Endothelial cell of umbilical vein (primary cell): ENCODE results near the gene KRT74. TPM values are rescaled to one million over a fixed set of nuclear protein-coding genes. Genes with fewer than 3 reads are reported as not detected.

Experiments
- BruUV-seq: library from RNA; stranded (reverse); fragments of 400-500 nt; replicated peaks from 2 replicates; lab custom pipeline; 2021; lab: Mats Ljungman, UMichigan
- CTCF ChIA-PET: fragments of 300-600, 350-600 bp; sonication (Branson Sonifier 250); formaldehyde crosslinking; loops from one replicate; lab custom pipeline; 2021; ENCODE audit warnings: antibody characterized with exemption, inconsistent platforms; lab: Charles Lee
- POLR2A ChIA-PET: fragments of 300-600, 350-600 bp; sonication (Branson Sonifier 250); formaldehyde crosslinking; loops from one replicate; lab custom pipeline; 2021; ENCODE audit warnings: antibody characterized with exemption, inconsistent platforms; lab: Charles Lee
- DNase-seq: peaks from one replicate; pipeline ENCODE4 v3.0.0-alpha.2; 2011; ENCODE audit warnings: low read depth, low spot score
- FAIRE-seq: peaks from 2 replicates; lab custom pipeline; 2011; peaks lifted over from hg19 to GRCh38; lab: Jason Lieb, UNC
- H2AFZ ChIP-seq: 2 replicates; pipeline ENCODE4 v1.6.0; 2012; ENCODE audit warnings: low read depth, low read length, control low read depth, inconsistent platforms
- H3K27ac ChIP-seq: 2 replicates; pipeline ENCODE4 v1.5.1; 2011; ENCODE audit warnings: low read depth, mild to moderate bottlenecking, control low read depth, low read length, moderate library complexity; ENCODE audit not compliant: insufficient read depth
- H3K27me3 ChIP-seq, 2 experiments: 2 replicates each; pipeline versions ENCODE4 v1.6.0 to v1.6.1; 2011; ENCODE audit warnings: low read length in 2 of 2, mixed read lengths in 1 of 2; ENCODE audit not compliant: control insufficient read depth in 2 of 2, insufficient read depth in 2 of 2
- H3K36me3 ChIP-seq, 2 experiments: 2 replicates in 1 of 2; 3 replicates in 1 of 2; pipeline ENCODE4 v1.5.1; 2011; ENCODE audit warnings: low read length in 2 of 2, mild to moderate bottlenecking in 1 of 2, moderate library complexity in 1 of 2; ENCODE audit not compliant: control insufficient read depth in 2 of 2, insufficient read depth in 2 of 2; ENCODE audit errors: extremely low read depth in 1 of 2
- H3K4me1 ChIP-seq: 3 replicates; pipeline ENCODE4 v1.5.1; 2011; ENCODE audit warnings: mild to moderate bottlenecking, low read length; ENCODE audit not compliant: control insufficient read depth, insufficient read depth; ENCODE audit errors: extremely low read depth
- H3K4me2 ChIP-seq: 2 replicates; pipeline ENCODE4 v1.6.1; 2011; ENCODE audit warnings: low read length, control low read depth, mixed read lengths; ENCODE audit not compliant: insufficient read depth
- H3K4me3 ChIP-seq, 3 experiments: fragments of 200-600 bp in 1 of 3; sonication (generic), shearing (Covaris generic) in 1 of 3; replicated peaks in 1 of 3; 2 replicates each; pipeline ENCODE4 v1.5.1; 2011 to 2016; ENCODE audit warnings: control low read depth in 3 of 3, low read length in 3 of 3, mild to moderate bottlenecking in 2 of 3, inconsistent platforms in 1 of 3, low read depth in 1 of 3, moderate library complexity in 1 of 3; ENCODE audit not compliant: insufficient read depth in 1 of 3
- H3K79me2 ChIP-seq: 2 replicates; pipeline ENCODE4 v1.6.0; 2012; ENCODE audit warnings: low read length, inconsistent platforms; ENCODE audit not compliant: control insufficient read depth, insufficient read depth
- H3K9ac ChIP-seq: replicated peaks from 2 replicates; pipeline ENCODE3; 2011; ENCODE audit warnings: low read length, control low read depth; ENCODE audit not compliant: insufficient read depth; ENCODE audit errors: extremely low read depth
- H3K9me1 ChIP-seq: replicated peaks from 3 replicates; pipeline ENCODE4 v1.6.0; 2011; ENCODE audit warnings: mild to moderate bottlenecking, low read length; ENCODE audit not compliant: control insufficient read depth, insufficient read depth; ENCODE audit errors: extremely low read depth
- H3K9me3 ChIP-seq: replicated peaks from 2 replicates; pipeline ENCODE4 v1.5.1; 2012; ENCODE audit warnings: low read length, inconsistent platforms; ENCODE audit not compliant: control insufficient read depth, insufficient read depth
- H4K20me1 ChIP-seq: replicated peaks from 2 replicates; pipeline ENCODE3; 2011; ENCODE audit warnings: mild to moderate bottlenecking, low read length; ENCODE audit not compliant: control insufficient read depth, insufficient read depth; ENCODE audit errors: extremely low read depth
- EZH2 ChIP-seq: IDR thresholded peaks from 2 replicates; pipeline ENCODE4 v1.6.1; 2012; ENCODE audit warnings: borderline replicate concordance, low read depth, mild to moderate bottlenecking, moderate library complexity, low read length, inconsistent platforms; ENCODE audit not compliant: severe bottlenecking
- FOS ChIP-seq: IDR thresholded peaks from 2 replicates; pipeline ENCODE4 v1.6.1; 2011; ENCODE audit warnings: mild to moderate bottlenecking, low read length, moderate library complexity, borderline replicate concordance; ENCODE audit not compliant: insufficient read depth
- GATA2 ChIP-seq: IDR thresholded peaks from 2 replicates; pipeline ENCODE4 v1.7.0; 2011; ENCODE audit warnings: low read depth, mild to moderate bottlenecking, moderate library complexity, mixed read lengths, low read length; ENCODE audit not compliant: insufficient read length, insufficient read depth
- JUN ChIP-seq: IDR thresholded peaks from 2 replicates; pipeline ENCODE4 v1.6.1; 2011; ENCODE audit warnings: borderline replicate concordance, low read depth; ENCODE audit not compliant: insufficient read length, insufficient read depth
- POLR2A ChIP-seq: IDR thresholded peaks from 2 replicates; pipeline ENCODE4 v1.6.1; 2012; ENCODE audit warnings: low read depth, mild to moderate bottlenecking, control low read depth, low read length
- POLR2AphosphoS5 ChIP-seq: IDR thresholded peaks from 2 replicates; pipeline ENCODE4 v1.6.1; 2012; ENCODE audit warnings: low read depth, mild to moderate bottlenecking, control low read depth, low read length, moderate library complexity; ENCODE audit not compliant: insufficient read depth
- dilution Hi-C: fragments of 300-500 bp; cut with MboI; formaldehyde crosslinking; loops from one replicate; pipeline ENCODE4 v1.15.0; 2019; ENCODE audit warnings: low sequenced_read_pairs; ENCODE audit not compliant: extremely low pct_ligation_motif_present
- intact Hi-C: fragments of 100-400 bp; cut with micrococcal nuclease; formaldehyde crosslinking; loops from one replicate; pipeline ENCODE4 v1.10.0; 2022
- polyA plus RNA-seq, 4 experiments: library from polyadenylated mRNA; depleted of rRNA in 3 of 4; stranded (reverse) in 3 of 4; unstranded in 1 of 4; fragments of >200 nt; gene quantifications; 2 replicates each; pipeline versions ENCODE4 v1.2.1 to v1.2.3, GENCODE V29; 2011 to 2012; ENCODE audit warnings: missing spikeins in 1 of 4
- total RNA-seq: library from RNA; stranded (reverse); gene quantifications from 2 replicates; pipeline ENCODE4 v1.2.3, GENCODE V29; 2021
- TF ChIP-seq, protein P1 (sequence below): IDR thresholded peaks from 2 replicates; pipeline ENCODE4 v1.6.1; 2011; ENCODE audit not compliant: insufficient read depth, insufficient read length
- TF ChIP-seq, protein P2 (sequence below), 2 donors: IDR thresholded peaks; 1 replicate in 1 of 2; 2 replicates in 1 of 2; pipeline ENCODE4 v1.5.1; 2011; ENCODE audit warnings: low read length in 2 of 2, mild to moderate bottlenecking in 2 of 2, moderate library complexity in 2 of 2, control low read depth in 1 of 2, inconsistent platforms in 1 of 2, low read depth in 1 of 2; ENCODE audit not compliant: insufficient read depth in 1 of 2; ENCODE audit errors: extremely low read depth in 1 of 2

The KRT74 gene
- total and polyA plus RNA-seq, 2 donors (not counting 3 experiments of a cell fraction or from before 2014, with no cell fraction given), result not detected

DNA sequence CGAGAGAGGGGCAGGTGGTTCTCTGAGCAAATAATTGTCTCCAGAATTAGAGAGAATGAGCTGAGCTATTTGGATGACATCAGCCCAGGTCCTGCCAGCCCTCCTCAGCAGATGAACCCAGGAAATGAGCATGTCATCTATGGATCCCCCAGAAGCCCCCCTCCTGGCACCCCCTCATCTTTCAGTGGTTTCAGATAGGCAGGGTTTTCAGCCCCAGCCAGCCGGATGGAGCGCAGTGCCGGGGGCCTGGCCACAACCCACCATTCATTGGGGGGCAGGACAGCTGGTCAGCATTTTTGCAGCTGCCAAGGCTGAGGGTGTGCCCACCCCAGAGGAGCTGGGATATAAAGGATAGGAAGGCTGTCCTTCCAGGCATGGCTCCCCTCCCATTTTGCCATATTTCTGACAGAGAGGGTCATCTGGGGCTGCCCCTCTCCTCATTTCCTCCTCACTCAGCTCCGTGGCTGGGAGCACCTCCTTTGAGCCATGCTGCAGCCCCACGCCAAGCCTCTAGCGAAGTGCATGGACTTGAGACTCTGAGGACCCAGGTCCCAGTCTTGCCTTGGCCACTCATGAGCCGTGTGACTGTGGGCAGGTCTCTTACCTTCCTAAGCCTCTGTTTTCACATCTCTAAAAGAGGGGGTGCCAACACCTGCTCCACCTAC, 14.7 kb downstream of the KRT74 start:
- H3K36me3 ChIP-seq, result no peaks in the 10 kb centered on the region
- no peaks in the 10 kb centered on the region for H4K20me1 ChIP-seq
- no peak for FAIRE-seq
- intact Hi-C loops (no loop called here), dilution Hi-C loops (no loop called here)
- H3K9me3 ChIP-seq, result no peaks in the 10 kb centered on the region
- no peak for DNase-seq
- H3K79me2 ChIP-seq, result no peaks in the 10 kb centered on the region
- ChIA-PET CTCF (no interaction called here), POLR2A (no interaction called here)
- no peaks in the 10 kb centered on the region for H3K9me1 ChIP-seq
- H3K4me1 ChIP-seq, result no peaks in the 10 kb centered on the region
- H3K4me3 ChIP-seq, result no peak overlapping the region
- no peak overlapping the region for H2AFZ ChIP-seq
- H3K27me3 ChIP-seq, result peaks cover under 1 to 4% of the 10 kb centered on the region in 2 experiments
- no peak overlapping the region for H3K9ac ChIP-seq
- H3K27ac ChIP-seq, result no peak overlapping the region
- no TSS peak for BruUV-seq
- TF ChIP-seq POLR2A (no peak), FOS (no peak), GATA2 (no peak), EZH2 (no peak), POLR2AphosphoS5 (no peak), JUN (no peak)
- TF ChIP-seq, protein P1, sequence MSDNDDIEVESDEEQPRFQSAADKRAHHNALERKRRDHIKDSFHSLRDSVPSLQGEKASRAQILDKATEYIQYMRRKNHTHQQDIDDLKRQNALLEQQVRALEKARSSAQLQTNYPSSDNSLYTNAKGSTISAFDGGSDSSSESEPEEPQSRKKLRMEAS, result no peak
- TF ChIP-seq, protein P2, sequence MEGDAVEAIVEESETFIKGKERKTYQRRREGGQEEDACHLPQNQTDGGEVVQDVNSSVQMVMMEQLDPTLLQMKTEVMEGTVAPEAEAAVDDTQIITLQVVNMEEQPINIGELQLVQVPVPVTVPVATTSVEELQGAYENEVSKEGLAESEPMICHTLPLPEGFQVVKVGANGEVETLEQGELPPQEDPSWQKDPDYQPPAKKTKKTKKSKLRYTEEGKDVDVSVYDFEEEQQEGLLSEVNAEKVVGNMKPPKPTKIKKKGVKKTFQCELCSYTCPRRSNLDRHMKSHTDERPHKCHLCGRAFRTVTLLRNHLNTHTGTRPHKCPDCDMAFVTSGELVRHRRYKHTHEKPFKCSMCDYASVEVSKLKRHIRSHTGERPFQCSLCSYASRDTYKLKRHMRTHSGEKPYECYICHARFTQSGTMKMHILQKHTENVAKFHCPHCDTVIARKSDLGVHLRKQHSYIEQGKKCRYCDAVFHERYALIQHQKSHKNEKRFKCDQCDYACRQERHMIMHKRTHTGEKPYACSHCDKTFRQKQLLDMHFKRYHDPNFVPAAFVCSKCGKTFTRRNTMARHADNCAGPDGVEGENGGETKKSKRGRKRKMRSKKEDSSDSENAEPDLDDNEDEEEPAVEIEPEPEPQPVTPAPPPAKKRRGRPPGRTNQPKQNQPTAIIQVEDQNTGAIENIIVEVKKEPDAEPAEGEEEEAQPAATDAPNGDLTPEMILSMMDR (IDR thresholded peaks at IDR 0.05; ENCODE audit: extremely low read depth in 1 of 2, insufficient read depth in 1 of 2, low read depth in 1 of 2, low read length in 2 of 2), result no peak
- no peak overlapping the region for H3K4me2 ChIP-seq
